HepG2 (cell line): ENCODE measurements around the gene WNT5B. TPM values are rescaled to one million over a fixed set of nuclear protein-coding genes. Genes with fewer than 3 reads are reported as not detected.

ENCODE experiments used
- ARHGAP35 ChIP-seq: sonication (generic); formaldehyde crosslinking; IDR thresholded peaks from 2 replicates; pipeline ENCODE4 v1.9.0; 2022; ENCODE audit warnings: mild to moderate bottlenecking, inconsistent platforms, moderate library complexity, missing genetic modification reagents, borderline replicate concordance
- E2F2 ChIP-seq: sonication (generic); formaldehyde crosslinking; IDR thresholded peaks from 2 replicates; pipeline ENCODE4 v1.4.0; 2020; ENCODE audit warnings: missing genetic modification reagents, borderline replicate concordance
- ELK4 ChIP-seq: sonication (generic); formaldehyde crosslinking; IDR thresholded peaks from 2 replicates; pipeline ENCODE4 v1.9.0; 2021; ENCODE audit warnings: missing genetic modification reagents, borderline replicate concordance
- FOXA1 ChIP-seq, 2 experiments: fragments of 450-650 bp in 1 of 2; sonication (generic) in 1 of 2; formaldehyde crosslinking in 1 of 2; IDR thresholded peaks; 2 replicates each; pipeline versions ENCODE4 v1.4.0 to v1.6.1; 2016 to 2020; ENCODE audit warnings: missing genetic modification reagents in 1 of 2
- HMG20B ChIP-seq: conservative IDR thresholded peaks from 2 replicates; pipeline ENCODE4 v1.6.1; 2016; ENCODE audit warnings: missing genetic modification reagents, missing compliant biosample characterization
- HNRNPH1 ChIP-seq: fragments of 200-400 bp; formaldehyde crosslinking; optimal IDR thresholded peaks from 2 replicates; pipeline ENCODE3; 2017; ENCODE audit warnings: mild to moderate bottlenecking, low read depth, low read length
- HOMEZ ChIP-seq: IDR thresholded peaks from 2 replicates; pipeline ENCODE4 v1.6.1; 2016; ENCODE audit warnings: low read depth
- HOXA3 ChIP-seq: sonication (generic); formaldehyde crosslinking; IDR thresholded peaks from 2 replicates; pipeline ENCODE4 v1.5.0; 2020; ENCODE audit warnings: missing genetic modification reagents
- MIXL1 ChIP-seq: IDR thresholded peaks from 2 replicates; pipeline ENCODE4 v1.6.1; 2016
- NR2C2 ChIP-seq: sonication (generic); formaldehyde crosslinking; IDR thresholded peaks from 2 replicates; pipeline ENCODE4 v1.4.0; 2020; ENCODE audit warnings: missing genetic modification reagents, mild to moderate bottlenecking, moderate library complexity, borderline replicate concordance
- POLR2AphosphoS5 ChIP-seq: IDR thresholded peaks from 2 replicates; pipeline ENCODE4 v1.6.1; 2012; ENCODE audit warnings: low read depth, low read length
- SCMH1 ChIP-seq: sonication (generic); formaldehyde crosslinking; IDR thresholded peaks from 2 replicates; pipeline ENCODE4 v1.9.0; 2021; ENCODE audit warnings: missing genetic modification reagents, mild to moderate bottlenecking, borderline replicate concordance
- SIX1 ChIP-seq: sonication (generic); formaldehyde crosslinking; IDR thresholded peaks from 2 replicates; pipeline ENCODE4 v1.4.0; 2020; ENCODE audit warnings: missing genetic modification reagents, borderline replicate concordance
- TEAD3 ChIP-seq: optimal IDR thresholded peaks from 2 replicates; pipeline ENCODE3; 2016; ENCODE audit warnings: borderline replicate concordance
- ZBTB39 ChIP-seq: sonication (generic); formaldehyde crosslinking; IDR thresholded peaks from 2 replicates; pipeline ENCODE4 v1.5.0; 2020; ENCODE audit warnings: missing genetic modification reagents
- ZNF451 ChIP-seq: sonication (generic); formaldehyde crosslinking; IDR thresholded peaks from 2 replicates; pipeline ENCODE4 v1.5.0; 2020; ENCODE audit warnings: mild to moderate bottlenecking, missing genetic modification reagents
- ZNF546 ChIP-seq: sonication (generic); formaldehyde crosslinking; conservative IDR thresholded peaks from 2 replicates; pipeline ENCODE4 v1.8.1; 2023; ENCODE audit warnings: mild to moderate bottlenecking, missing genetic modification reagents
- ZNF556 ChIP-seq: sonication (generic); formaldehyde crosslinking; IDR thresholded peaks from 2 replicates; pipeline ENCODE4 v1.4.0; 2020; ENCODE audit warnings: mild to moderate bottlenecking, missing genetic modification reagents, borderline replicate concordance
- ZNF660 ChIP-seq: sonication (generic); formaldehyde crosslinking; IDR thresholded peaks from 2 replicates; pipeline ENCODE4 v1.5.1; 2020; ENCODE audit warnings: mild to moderate bottlenecking, low read depth, missing genetic modification reagents, borderline replicate concordance
- ZNF7 ChIP-seq: IDR thresholded peaks from 2 replicates; pipeline ENCODE4 v1.6.1; 2016; ENCODE audit warnings: missing biosample characterization, missing genetic modification reagents
- ZNF770 ChIP-seq: sonication (generic); formaldehyde crosslinking; IDR thresholded peaks from 2 replicates; pipeline ENCODE4 v1.5.0; 2020; ENCODE audit warnings: mild to moderate bottlenecking, missing genetic modification reagents
- ZNF775 ChIP-seq: sonication (generic); formaldehyde crosslinking; IDR thresholded peaks from 2 replicates; pipeline ENCODE4 v1.4.0; 2020; ENCODE audit warnings: missing genetic modification reagents, mild to moderate bottlenecking, moderate library complexity, borderline replicate concordance
- polyA plus RNA-seq, 8 experiments: library from polyadenylated mRNA; depleted of rRNA in 3 of 8; stranded (reverse) in 7 of 8; unstranded in 1 of 8; fragments of >200 nt; fragmentation: Illumina TruSeq in 4 of 8; extraction: Trizol in 4 of 8; gene quantifications; 2 replicates each; pipeline versions ENCODE4 v1.2.1 to v1.2.3, GENCODE V29; 2011 to 2016; ENCODE audit warnings: low read depth in 4 of 8, missing spikeins in 1 of 8, mixed read lengths in 1 of 8; ENCODE audit not compliant: insufficient read depth in 1 of 8
- total RNA-seq, 5 experiments: library from RNA; depleted of rRNA; stranded (reverse); fragments of >200 nt; fragmentation: Illumina TruSeq; extraction: Trizol; gene quantifications; 2 replicates each; pipeline ENCODE4 v1.2.3, GENCODE V29; 2016; ENCODE audit warnings: low read depth in 1 of 5

The WNT5B gene
- total and polyA plus RNA-seq, 2 of the 13 experiments (the other 11 are each of a cell fraction or from before 2014, with no cell fraction given) = 0.04 TPM; not detected in 1

GRCh38 chr12:1594261-1595025 is 34.6 kb upstream of the WNT5B start, which contains the start of gene FBXL14 (continued):
- TF ChIP-seq HMG20B (no peak), TEAD3 (CRISPR knock-in tag) (no peak), ZNF7 (CRISPR knock-in tag) (no peak), ZNF451 (no peak), POLR2AphosphoS5 (no peak), ZNF556 (no peak), SCMH1 (no peak), FOXA1 (IDR thresholded peaks at IDR 0.05) (no peak), FOXA1 (CRISPR knock-in tag; IDR thresholded peaks at IDR 0.05) (no peak), ZNF546 (CRISPR knock-in tag) (no peak), ELK4 (CRISPR knock-in tag) (no peak), SIX1 (CRISPR knock-in tag) (no peak), NR2C2 (CRISPR knock-in tag) (0 out of 2 replicates have a peak, but pooled peaks have one; percentile 23), MIXL1 (no peak), ZNF775 (CRISPR knock-in tag) (no peak), ZNF660 (no peak), ARHGAP35 (CRISPR knock-in tag) (no peak), HNRNPH1 (no peak), HOXA3 (peak; percentile 69), ZBTB39 (CRISPR knock-in tag) (no peak), E2F2 (CRISPR knock-in tag) (no peak), ZNF770 (CRISPR knock-in tag) (no peak), HOMEZ (CRISPR knock-in tag) (no peak)
